GM12873 (cell line): ENCODE measurements around the gene CADM4.

Experiments used
- CTCF ChIP-seq: IDR thresholded peaks from 2 replicates; pipeline ENCODE4 v1.5.1; 2012; ENCODE audit warnings: low read depth, mild to moderate bottlenecking, moderate library complexity, low read length, control low read depth; ENCODE audit not compliant: insufficient read depth; ENCODE audit errors: missing control alignments

CADM4 gene

GRCh38 chr19:43626838-43627237 is 12.8 kb downstream of the CADM4 start:
- no peak for TF ChIP-seq CTCF

- TF ChIP-seq CTCF, result no peak
Measured at GRCh38 chr19:43625918-43626579, 13.6 kb downstream of the CADM4 start.

- peak; percentile 54 for TF ChIP-seq CTCF
Measured at GRCh38 chr19:43624933-43625332, 14.7 kb downstream of the CADM4 start.

- TF ChIP-seq CTCF, result no peak
Measured at GRCh38 chr19:43623889-43624670, 15.6 kb downstream of the CADM4 start.

GRCh38 chr19:43622956-43623355 is 16.7 kb downstream of the CADM4 start:
- no peak for TF ChIP-seq CTCF

- TF ChIP-seq CTCF, result no peak
Measured at GRCh38 chr19:43622070-43622469, 17.6 kb downstream of the CADM4 start.

- no peak for TF ChIP-seq CTCF
Measured at GRCh38 chr19:43620061-43621001, 19.3 kb downstream of the CADM4 start.
